Keratinocyte (primary cell): ENCODE measurements around the gene GRK4. TPM values are rescaled to one million over a fixed set of nuclear protein-coding genes. Genes with fewer than 3 reads are reported as not detected.

Experiments
- DNase-seq: peaks from one replicate; pipeline ENCODE4 v3.0.0-alpha.2; 2011; ENCODE audit warnings: low read depth, missing footprints, low spot score
- FAIRE-seq: peaks from 2 replicates; lab custom pipeline; 2011; peaks lifted over from hg19 to GRCh38; lab: Jason Lieb, UNC
- H2AFZ ChIP-seq: 2 replicates; pipeline ENCODE4 v1.6.0; 2012; ENCODE audit warnings: low read length, control low read depth, inconsistent platforms; ENCODE audit not compliant: control insufficient read depth
- H3K27ac ChIP-seq: 2 replicates; pipeline ENCODE4 v1.5.1; 2011; ENCODE audit warnings: low read length; ENCODE audit not compliant: control insufficient read depth, insufficient read depth
- H3K27me3 ChIP-seq: 3 replicates; pipeline ENCODE4 v1.6.0; 2011; ENCODE audit warnings: low read length; ENCODE audit not compliant: control insufficient read depth, insufficient read depth; ENCODE audit errors: extremely low read depth
- H3K36me3 ChIP-seq, 2 experiments: 2 replicates in 1 of 2; 3 replicates in 1 of 2; pipeline ENCODE4 v1.5.1; 2011; ENCODE audit warnings: low read length in 2 of 2, mild to moderate bottlenecking in 1 of 2; ENCODE audit not compliant: control insufficient read depth in 2 of 2, insufficient read depth in 2 of 2; ENCODE audit errors: extremely low read depth in 1 of 2
- H3K4me1 ChIP-seq: 3 replicates; pipeline ENCODE4 v1.5.1; 2011; ENCODE audit warnings: low read length; ENCODE audit not compliant: control insufficient read depth, insufficient read depth; ENCODE audit errors: extremely low read depth
- H3K4me2 ChIP-seq: 3 replicates; pipeline ENCODE4 v1.6.0; 2011; ENCODE audit warnings: low read depth, low read length; ENCODE audit not compliant: control insufficient read depth, insufficient read depth; ENCODE audit errors: extremely low read depth
- H3K4me3 ChIP-seq, 3 experiments: fragments of 200-600 bp in 1 of 3; sonication (generic) in 1 of 3; 2 replicates in 2 of 3; 3 replicates in 1 of 3; pipeline ENCODE4 v1.5.1; 2011 to 2016; ENCODE audit warnings: low read length in 3 of 3, mild to moderate bottlenecking in 3 of 3, control low read depth in 2 of 3, inconsistent platforms in 1 of 3, low read depth in 1 of 3, mixed read lengths in 1 of 3, mixed run types in 1 of 3, moderate library complexity in 1 of 3; ENCODE audit not compliant: control insufficient read depth in 2 of 3, insufficient read depth in 2 of 3; ENCODE audit errors: extremely low read depth in 1 of 3
- H3K79me2 ChIP-seq: 2 replicates; pipeline ENCODE4 v1.6.0; 2012; ENCODE audit warnings: low read length; ENCODE audit not compliant: control insufficient read depth, insufficient read depth
- H3K9ac ChIP-seq: 3 replicates; pipeline ENCODE4 v1.6.0; 2011; ENCODE audit warnings: low read length; ENCODE audit not compliant: control insufficient read depth, insufficient read depth; ENCODE audit errors: extremely low read depth
- H3K9me1 ChIP-seq: 3 replicates; pipeline ENCODE4 v1.6.0; 2011; ENCODE audit warnings: low read length; ENCODE audit not compliant: control insufficient read depth, insufficient read depth; ENCODE audit errors: extremely low read depth
- H3K9me3 ChIP-seq: 2 replicates; pipeline ENCODE4 v1.5.1; 2012; ENCODE audit warnings: low read depth, low read length; ENCODE audit not compliant: control insufficient read depth
- H4K20me1 ChIP-seq: 3 replicates; pipeline ENCODE4 v1.6.0; 2011; ENCODE audit warnings: low read length; ENCODE audit not compliant: control insufficient read depth, insufficient read depth; ENCODE audit errors: extremely low read depth
- EZH2 ChIP-seq: IDR thresholded peaks from one replicate; pipeline ENCODE4 v1.6.1; 2012; ENCODE audit warnings: inconsistent platforms, mild to moderate bottlenecking, low read length, moderate library complexity
- dilution Hi-C: fragments of 300-500 bp; cut with MboI; formaldehyde crosslinking; loops from one replicate; pipeline ENCODE4 v1.7.0; 2020; ENCODE audit warnings: low sequenced_read_pairs; ENCODE audit not compliant: extremely low pct_ligation_motif_present
- polyA plus RNA-seq, 5 experiments: library from polyadenylated mRNA; depleted of rRNA in 3 of 5; stranded (reverse) in 3 of 5; stranded (forward) in 1 of 5; unstranded in 1 of 5; fragments of >200 nt; gene quantifications; 1 replicate in 1 of 5; 2 replicates in 3 of 5; 3 replicates in 1 of 5; pipeline versions ENCODE4 v1.2.1 to v1.2.3, GENCODE V29; 2011 to 2012; ENCODE audit warnings: missing spikeins in 2 of 5, low read depth in 1 of 5, low replicate concordance in 1 of 5
- TF ChIP-seq, protein P1 (sequence below), 3 experiments: IDR thresholded peaks in 1 of 3; conservative IDR thresholded peaks in 1 of 3; optimal IDR thresholded peaks in 1 of 3; 2 replicates in 2 of 3; 3 replicates in 1 of 3; pipeline versions ENCODE3 to v1.5.1; 2011; ENCODE audit warnings: low read length in 3 of 3, mild to moderate bottlenecking in 3 of 3, moderate library complexity in 2 of 3, control low read depth in 1 of 3, inconsistent platforms in 1 of 3; ENCODE audit not compliant: insufficient read depth in 2 of 3; ENCODE audit errors: extremely low read depth in 1 of 3

GRK4 gene
- polyA plus RNA-seq, 1 donor (not counting 4 experiments of a cell fraction or from before 2014, with no cell fraction given), result 4.3 TPM

DNA sequence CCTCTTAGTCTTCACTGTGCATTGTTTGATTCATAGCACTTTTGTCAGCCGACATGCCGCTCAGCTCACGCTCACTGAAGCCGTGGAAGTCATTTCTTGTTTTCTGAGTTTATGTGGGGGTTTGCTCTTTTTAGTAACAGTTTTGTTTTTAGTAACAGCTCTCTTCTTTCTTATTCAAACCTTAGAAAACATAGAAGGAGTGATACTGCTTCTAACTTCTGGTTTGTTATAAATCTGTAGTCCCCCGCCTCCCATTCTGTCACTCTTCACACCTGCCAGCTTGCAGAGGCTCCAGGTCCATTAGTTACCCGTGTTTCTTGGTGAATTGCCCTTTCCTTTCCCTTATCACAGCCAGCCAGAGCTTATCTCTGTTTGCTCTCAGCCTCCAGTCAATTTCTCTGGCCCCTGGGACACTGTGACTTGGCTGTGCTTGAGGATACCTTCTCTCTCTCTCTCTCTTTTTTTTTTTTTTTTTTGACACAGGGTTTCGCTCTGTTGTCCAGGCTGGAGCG, 50.5 kb downstream of the GRK4 start:
- H3K4me1 ChIP-seq, result peaks cover 18% of the 10 kb centered on the region
- H2AFZ ChIP-seq, result no peak overlapping the region
- no peak for TF ChIP-seq EZH2
- TF ChIP-seq, protein P1, sequence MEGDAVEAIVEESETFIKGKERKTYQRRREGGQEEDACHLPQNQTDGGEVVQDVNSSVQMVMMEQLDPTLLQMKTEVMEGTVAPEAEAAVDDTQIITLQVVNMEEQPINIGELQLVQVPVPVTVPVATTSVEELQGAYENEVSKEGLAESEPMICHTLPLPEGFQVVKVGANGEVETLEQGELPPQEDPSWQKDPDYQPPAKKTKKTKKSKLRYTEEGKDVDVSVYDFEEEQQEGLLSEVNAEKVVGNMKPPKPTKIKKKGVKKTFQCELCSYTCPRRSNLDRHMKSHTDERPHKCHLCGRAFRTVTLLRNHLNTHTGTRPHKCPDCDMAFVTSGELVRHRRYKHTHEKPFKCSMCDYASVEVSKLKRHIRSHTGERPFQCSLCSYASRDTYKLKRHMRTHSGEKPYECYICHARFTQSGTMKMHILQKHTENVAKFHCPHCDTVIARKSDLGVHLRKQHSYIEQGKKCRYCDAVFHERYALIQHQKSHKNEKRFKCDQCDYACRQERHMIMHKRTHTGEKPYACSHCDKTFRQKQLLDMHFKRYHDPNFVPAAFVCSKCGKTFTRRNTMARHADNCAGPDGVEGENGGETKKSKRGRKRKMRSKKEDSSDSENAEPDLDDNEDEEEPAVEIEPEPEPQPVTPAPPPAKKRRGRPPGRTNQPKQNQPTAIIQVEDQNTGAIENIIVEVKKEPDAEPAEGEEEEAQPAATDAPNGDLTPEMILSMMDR (optimal IDR thresholded peaks at IDR 0.05 in 1 of 3, IDR thresholded peaks at IDR 0.05 in 1 of 3, conservative IDR thresholded peaks at IDR 0.05 in 1 of 3; ENCODE audit: extremely low read depth in 1 of 3, insufficient read depth in 2 of 3, low read length in 3 of 3), result no peak
- dilution Hi-C loops, result no loop called here
- H3K27ac ChIP-seq, result no peak overlapping the region
- H3K9me1 ChIP-seq, result no peaks in the 10 kb centered on the region
- DNase-seq, result no peak
- H3K9ac ChIP-seq, result no peak overlapping the region
- no peaks in the 10 kb centered on the region for H3K9me3 ChIP-seq
- no peaks in the 10 kb centered on the region for H3K36me3 ChIP-seq
- FAIRE-seq, result no peak
- no peaks in the 10 kb centered on the region for H4K20me1 ChIP-seq
- no peaks in the 10 kb centered on the region for H3K27me3 ChIP-seq
- H3K4me3 ChIP-seq, result no peak overlapping the region
- H3K79me2 ChIP-seq, result no peaks in the 10 kb centered on the region
- H3K4me2 ChIP-seq, result no peak overlapping the region

DNA sequence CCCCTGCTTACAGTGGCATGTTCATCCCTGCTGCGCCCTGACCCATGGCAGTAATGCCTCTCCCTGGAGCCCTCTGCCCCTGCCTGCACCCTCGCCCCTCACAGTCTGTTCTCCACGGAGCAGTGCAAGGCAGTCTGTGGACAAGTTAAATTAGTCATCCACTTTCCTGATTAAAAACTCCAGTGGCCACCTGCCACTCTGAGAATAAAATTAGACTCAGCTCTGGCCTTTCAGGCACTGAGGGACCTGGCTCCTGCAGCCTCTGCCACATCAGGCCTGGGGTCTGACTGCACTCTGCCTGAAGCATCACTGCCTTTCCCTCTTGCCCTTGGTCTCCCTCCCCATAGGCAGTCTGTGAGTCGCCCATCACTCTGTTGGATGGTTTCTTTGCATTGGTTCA, 53.6 kb downstream of the GRK4 start:
- no peak overlapping the region for H3K4me3 ChIP-seq
- no peaks in the 10 kb centered on the region for H4K20me1 ChIP-seq
- H3K9ac ChIP-seq, result no peak overlapping the region
- H2AFZ ChIP-seq, result no peak overlapping the region
- no peak for DNase-seq
- H3K79me2 ChIP-seq, result no peaks in the 10 kb centered on the region
- TF ChIP-seq, protein P1 (optimal IDR thresholded peaks at IDR 0.05 in 1 of 3, IDR thresholded peaks at IDR 0.05 in 1 of 3, conservative IDR thresholded peaks at IDR 0.05 in 1 of 3; ENCODE audit: extremely low read depth in 1 of 3, insufficient read depth in 2 of 3, low read length in 3 of 3), result no peak
- no peak for TF ChIP-seq EZH2
- no peaks in the 10 kb centered on the region for H3K9me3 ChIP-seq
- H3K27ac ChIP-seq, result no peak overlapping the region
- H3K36me3 ChIP-seq, result no peaks in the 10 kb centered on the region
- dilution Hi-C loops, result no loop called here
- H3K27me3 ChIP-seq, result peaks cover 4% of the 10 kb centered on the region
- H3K4me1 ChIP-seq, result no peaks in the 10 kb centered on the region
- FAIRE-seq, result no peak
- H3K9me1 ChIP-seq, result no peaks in the 10 kb centered on the region
- no peak overlapping the region for H3K4me2 ChIP-seq
